Measurements from ENCODE around the gene XYLT1. TPM values are rescaled to one million over a fixed set of nuclear protein-coding genes. Genes with fewer than 3 reads are reported as not detected.

XYLT1 gene
- total and polyA plus RNA-seq, 2 of the 8 experiments (the other 6 are each of a cell fraction or from before 2014, with no cell fraction given), result 6.6 to 25.4 TPM

DNA sequence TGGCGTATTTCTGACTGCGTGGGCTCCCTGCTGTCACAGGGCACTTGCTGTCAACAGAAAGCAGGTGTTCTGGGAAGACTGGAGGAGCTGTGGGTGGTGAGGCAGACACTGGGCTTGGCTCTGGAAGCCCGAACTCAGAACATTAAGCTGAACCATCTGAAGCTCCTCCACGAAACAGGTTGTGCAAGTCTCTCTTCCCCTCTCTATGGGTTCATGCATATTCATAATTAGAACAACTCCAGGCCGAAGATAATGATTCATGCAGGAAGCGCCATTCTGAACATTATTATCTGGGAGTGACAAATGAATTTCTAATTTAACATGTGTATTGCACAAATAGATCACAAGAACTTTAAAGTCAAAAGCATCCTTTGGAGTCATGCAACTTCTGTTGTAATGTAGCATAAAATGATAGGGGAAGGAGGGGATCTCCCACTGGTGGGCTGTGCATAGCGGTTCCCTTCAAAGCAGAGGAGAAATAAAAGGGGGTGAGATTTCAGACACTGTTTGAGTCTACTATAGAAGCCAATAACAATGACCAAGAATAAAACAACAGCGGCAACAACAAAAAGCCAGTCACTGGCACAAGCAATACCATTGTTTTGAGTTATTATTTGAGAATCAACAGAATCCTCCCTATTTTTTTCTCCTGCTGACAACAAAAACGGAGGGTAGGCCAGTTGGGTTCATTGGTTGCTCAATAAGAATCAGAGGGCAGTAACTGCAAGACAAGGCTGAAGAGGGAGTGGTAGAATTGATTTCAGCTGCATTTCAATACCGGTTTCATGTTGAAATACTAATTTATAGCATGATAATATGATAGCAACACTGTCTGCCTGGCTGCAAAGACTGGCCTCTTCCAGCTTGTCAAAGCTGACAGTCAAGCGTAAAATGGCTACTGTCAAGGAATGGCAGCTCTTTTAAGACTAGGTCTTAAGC, 407.3 kb downstream of the XYLT1 start (continued):
- TF ChIP-seq, protein P1, sequence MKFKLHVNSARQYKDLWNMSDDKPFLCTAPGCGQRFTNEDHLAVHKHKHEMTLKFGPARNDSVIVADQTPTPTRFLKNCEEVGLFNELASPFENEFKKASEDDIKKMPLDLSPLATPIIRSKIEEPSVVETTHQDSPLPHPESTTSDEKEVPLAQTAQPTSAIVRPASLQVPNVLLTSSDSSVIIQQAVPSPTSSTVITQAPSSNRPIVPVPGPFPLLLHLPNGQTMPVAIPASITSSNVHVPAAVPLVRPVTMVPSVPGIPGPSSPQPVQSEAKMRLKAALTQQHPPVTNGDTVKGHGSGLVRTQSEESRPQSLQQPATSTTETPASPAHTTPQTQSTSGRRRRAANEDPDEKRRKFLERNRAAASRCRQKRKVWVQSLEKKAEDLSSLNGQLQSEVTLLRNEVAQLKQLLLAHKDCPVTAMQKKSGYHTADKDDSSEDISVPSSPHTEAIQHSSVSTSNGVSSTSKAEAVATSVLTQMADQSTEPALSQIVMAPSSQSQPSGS (IDR thresholded peaks at IDR 0.05; ENCODE audit: low read length), result no peak
- no peak for TF ChIP-seq YY1 (IDR thresholded peaks at IDR 0.05; ENCODE audit: low read depth, low read length)
- no peak for TF ChIP-seq CBX5 (IDR thresholded peaks at IDR 0.05; ENCODE audit: low read depth, low read length)
- TF ChIP-seq RNF2 (IDR thresholded peaks at IDR 0.05; ENCODE audit: borderline replicate concordance, low read depth, low read length, missing control alignments, poor library complexity, severe bottlenecking), result no peak
- TF ChIP-seq SAP30 (IDR thresholded peaks at IDR 0.05; ENCODE audit: insufficient read depth, insufficient replicate concordance, low read length), result no peak
- TF ChIP-seq SP2 (IDR thresholded peaks at IDR 0.05; ENCODE audit: low read length), result no peak
- no peak for TF ChIP-seq CTBP2 (IDR thresholded peaks at IDR 0.05; ENCODE audit: borderline replicate concordance, insufficient read depth, insufficient read length, low read length)

Measured in H1 (cell line).